Hematopoietic multipotent progenitor cell treated with erythropoietin and hydrocortisone succinate and interleukin-3 and kit ligand, for 6 days (in vitro differentiated cells): ENCODE data around the gene TNFSF15.
"Not testable (repeated sequence)": the region's sequence is repeated elsewhere in the genome, so short reads cannot be mapped to it uniquely, and the experiment has no call there.

Source experiments
- DNase-seq: peaks from one replicate; pipeline ENCODE4 v3.0.0-alpha.2; 2015

The TNFSF15 gene

DNA sequence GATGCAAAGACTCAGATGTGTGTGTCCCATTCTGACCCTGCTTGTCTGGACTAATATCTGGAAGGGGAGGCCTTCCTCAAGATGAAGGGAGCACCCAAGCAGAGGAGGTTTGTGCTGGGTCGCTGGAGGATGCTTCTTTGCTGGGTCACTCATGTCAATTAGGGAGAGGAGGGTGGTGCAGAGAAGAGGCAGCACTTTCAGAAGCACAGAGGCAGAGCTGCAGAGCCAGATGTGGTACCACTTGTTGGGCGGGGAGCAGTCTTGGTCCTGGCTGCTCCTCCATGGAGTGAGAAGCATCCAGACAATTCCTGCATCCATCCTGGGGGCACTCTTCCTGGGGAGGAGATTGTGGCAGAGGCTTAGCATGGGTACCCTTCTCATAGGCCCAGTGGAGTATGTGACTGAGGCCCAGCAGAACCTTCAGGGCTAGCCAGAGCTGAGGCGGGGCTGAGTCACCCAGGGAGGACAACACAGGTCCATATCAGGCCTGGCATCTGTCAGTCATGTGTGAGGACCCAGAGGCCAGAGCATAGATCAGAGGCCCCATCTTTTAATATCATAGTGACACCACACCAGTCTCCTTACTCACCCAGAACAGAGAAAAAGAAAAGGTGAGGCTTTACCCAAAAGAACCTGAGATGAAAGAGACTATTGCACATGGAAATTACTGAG is 59.8 kb downstream of the TNFSF15 start:
- peak; percentile 20 for DNase-seq

DNA sequence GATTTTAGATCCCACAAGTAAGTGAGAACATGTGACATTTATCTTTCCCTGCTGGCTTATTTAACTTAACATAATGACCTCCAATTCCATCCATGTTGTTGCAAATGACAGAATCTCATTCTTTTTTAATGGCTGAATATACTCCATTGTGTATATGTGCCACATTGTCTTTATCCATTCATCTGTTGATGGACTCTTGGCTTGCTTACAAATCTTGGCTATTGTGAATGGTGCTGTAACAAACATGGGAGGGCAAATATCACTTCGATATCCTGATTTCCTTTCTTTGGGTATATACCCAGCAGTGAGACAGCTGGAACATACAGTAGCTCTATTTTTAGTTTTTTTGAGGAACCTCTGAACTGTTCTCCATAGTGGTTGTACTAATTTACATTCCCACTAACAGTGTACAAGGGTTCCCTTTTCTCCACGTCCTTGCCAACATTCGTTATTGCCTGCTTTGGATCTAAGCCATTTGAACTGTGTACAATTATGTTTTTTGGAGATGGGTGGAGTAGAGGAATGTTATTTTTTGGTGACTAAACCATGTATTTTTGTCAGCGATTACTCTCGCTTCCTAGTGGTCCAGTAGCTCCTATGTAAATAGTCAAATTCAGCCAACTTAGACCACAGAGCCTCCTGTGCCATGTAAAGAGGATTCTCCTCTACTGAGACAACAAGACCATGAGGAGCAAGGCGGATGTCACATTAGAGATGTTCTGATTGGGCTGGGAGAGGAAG is 60.6 kb downstream of the TNFSF15 start:
- no peak for DNase-seq

DNA sequence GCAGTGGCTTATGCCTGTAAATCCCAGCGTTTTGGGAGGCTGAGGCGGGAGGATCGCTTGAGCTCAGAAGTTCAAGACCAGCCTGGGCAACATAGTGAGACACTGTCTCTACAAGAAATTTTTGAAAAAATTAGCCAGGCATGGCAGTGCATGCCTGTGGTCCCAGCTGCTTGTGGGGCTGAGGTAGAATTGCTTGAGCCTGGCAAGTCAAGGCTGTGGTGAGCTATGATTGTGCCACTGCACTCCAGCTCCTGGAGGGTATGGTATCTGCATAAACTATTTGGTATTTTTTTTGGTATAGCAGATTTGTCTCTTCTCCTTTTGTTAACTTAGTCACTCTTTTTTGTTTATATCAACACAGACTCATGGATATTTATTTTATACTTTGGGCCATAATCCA is 62.4 kb downstream of the TNFSF15 start:
- no peak for DNase-seq

DNA sequence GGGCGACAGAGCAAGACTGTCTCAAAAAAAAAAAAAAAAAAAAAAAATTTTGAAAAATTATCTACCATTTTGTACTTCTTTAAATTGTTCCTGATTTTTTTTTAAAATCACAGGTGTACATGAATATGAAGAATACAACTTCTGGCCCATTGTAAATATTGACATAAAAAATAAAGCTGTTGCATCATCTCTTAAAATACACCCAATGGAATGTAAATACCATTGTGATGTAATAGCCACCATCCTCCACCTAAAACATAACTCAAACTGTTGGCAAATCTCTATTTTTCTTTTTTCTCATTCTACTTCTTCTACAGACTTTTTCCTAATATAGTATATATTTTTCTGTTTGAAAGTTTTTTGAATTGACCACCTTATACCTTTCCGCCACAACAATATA is 62.9 kb downstream of the TNFSF15 start:
- no peak for DNase-seq

DNA sequence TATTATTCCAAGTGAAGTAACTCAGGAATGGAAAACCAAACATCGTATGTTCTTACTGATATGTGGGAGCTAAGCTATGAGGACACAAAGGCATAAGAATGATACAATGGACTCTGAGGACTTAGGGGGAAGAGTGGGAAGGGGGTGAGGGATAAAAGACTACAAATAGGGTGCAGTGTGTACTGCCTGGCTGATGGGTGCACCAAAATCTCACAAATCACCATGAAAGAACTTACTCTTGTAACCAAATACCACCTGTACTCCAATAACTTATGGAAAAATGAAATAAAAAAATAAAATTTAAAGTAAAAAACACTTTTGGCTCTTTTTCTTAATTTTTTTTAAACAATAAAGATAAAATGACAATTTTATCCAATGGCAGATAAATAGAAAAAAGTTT is 64.3 kb downstream of the TNFSF15 start:
- not testable (repeated sequence) for DNase-seq

DNA sequence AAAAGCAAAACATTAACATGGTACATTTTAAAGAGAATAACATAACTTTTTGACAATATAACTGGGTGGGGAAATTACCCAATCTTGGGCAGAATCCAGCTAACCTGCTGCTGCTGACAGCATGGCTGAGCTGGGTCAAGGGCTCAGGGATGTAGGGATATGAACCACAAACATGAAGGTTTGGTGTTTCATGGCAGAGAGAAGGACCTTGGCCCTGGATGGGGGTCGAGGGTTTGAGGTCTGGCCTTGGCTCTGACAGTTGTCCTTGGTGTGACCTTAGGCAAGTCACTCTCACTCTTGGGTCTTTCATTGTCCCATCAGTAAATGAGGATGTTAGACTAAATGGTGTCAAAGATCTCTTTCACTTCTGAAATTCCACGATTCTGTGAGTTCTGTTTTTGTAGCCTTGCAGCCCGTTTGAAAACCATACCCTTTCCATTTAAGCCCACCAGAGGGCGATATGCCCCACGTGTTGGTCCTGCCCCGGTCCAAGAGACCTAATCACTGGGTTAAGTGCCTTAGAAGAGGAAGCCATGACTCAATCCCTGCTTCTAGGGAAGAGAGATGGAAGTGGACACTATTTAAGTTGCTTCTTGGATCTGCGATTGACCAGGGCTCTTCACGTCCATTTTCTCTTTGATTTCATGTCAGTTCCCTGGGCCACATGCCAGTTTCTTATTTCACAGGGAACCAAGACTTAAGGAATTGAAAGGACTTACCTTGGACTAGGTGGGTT is 67.1 kb downstream of the TNFSF15 start:
- peak; percentile 80 for DNase-seq

DNA sequence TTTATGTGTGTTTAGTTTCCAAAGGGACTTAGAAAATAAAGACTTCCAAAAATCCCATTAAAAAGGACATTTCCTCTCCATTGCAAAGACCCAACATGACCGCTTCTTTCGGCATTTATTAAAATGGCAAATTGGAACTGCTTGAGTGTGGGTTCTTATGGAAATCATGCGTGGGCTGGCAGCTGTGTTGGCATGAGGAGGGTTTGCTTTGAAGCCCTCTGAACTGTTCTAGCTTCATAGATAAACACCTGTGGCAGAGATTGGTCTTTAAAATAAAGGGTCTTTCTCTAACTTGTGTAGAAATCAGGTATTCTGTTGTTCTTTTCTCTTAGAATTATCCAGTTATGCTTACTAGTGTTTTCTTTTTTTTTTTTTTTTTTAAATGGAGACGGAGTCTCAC is 68.0 kb downstream of the TNFSF15 start:
- no peak for DNase-seq

DNA sequence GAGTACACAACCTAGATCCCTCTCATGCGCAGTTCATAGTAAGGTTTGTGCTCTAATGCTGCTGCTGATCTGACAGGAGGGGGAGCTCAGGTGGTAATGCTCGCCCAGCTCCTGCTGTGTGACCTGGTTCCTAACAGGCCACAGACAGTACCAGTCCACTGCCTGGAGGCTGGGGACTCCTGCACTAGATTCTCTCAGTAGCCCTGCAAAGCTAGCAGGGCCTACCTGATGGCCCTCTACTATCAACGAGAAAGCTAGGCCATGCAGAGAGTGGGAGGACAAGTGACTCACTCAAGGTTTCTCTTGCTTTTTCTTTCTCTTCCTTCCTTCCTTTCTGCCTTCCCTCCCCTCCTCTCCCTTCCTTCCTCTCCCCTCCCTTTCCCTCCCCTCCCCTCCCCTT is 68.7 kb downstream of the TNFSF15 start:
- DNase-seq: no peak

DNA sequence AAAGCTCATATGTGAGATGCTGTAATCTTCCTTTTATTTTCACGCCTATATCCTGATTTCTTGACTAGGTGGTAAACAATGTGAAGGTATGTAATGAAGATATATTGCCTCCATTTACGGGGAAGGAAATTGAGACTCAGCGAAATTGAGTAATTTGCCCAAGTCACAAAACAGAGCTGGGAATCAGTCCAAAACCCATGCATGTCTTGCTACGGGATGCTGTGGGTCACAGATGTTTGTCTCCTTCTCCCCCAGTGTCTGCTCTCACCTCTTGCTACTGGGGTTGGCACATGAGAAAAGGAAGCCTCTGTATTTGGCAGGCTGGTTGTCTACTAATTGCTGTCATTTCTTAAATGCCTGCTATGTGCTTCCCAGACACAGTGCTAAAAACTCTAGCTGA is 70.1 kb downstream of the TNFSF15 start:
- DNase-seq: peak; percentile 23

DNA sequence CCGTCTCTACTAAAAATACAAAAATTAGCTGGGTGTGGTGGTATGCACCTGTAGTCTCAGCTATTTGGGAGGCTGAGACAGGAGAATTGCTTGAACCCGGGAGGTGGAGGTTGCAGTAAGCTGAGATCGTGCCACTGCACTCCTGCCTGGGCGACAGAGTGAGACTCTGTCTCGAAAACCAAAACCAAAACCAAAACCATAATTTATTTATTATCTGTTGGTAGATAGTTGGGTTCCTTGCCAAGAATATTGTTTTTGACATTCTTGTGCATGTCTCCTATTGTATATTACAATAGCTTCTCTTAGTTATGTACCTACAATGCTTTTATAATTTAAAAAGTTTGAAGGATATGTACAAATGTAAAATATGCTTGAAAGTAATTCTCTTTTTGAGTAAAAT is 70.7 kb downstream of the TNFSF15 start:
- DNase-seq: not testable (repeated sequence)
